Body of pancreas (tissue), 4 donors: ENCODE data around the gene OSBPL6.

Source experiments
- POLR2A ChIP-seq, 3 donors: fragments of 450-650 bp; IDR thresholded peaks; one replicate each; pipeline ENCODE4 v1.6.1; 2016; ENCODE audit warnings: antibody characterized with exemption in 3 of 3, mild to moderate bottlenecking in 2 of 3
- TF ChIP-seq, protein P1 (sequence below), 7 experiments: fragments of 450-650 bp in 4 of 7; fragments of 200-600 bp in 3 of 7; sonication (generic) in 3 of 7; IDR thresholded peaks; one replicate each; pipeline ENCODE4 v1.5.1; 2016 to 2019; ENCODE audit warnings: antibody characterized with exemption in 7 of 7

DNA sequence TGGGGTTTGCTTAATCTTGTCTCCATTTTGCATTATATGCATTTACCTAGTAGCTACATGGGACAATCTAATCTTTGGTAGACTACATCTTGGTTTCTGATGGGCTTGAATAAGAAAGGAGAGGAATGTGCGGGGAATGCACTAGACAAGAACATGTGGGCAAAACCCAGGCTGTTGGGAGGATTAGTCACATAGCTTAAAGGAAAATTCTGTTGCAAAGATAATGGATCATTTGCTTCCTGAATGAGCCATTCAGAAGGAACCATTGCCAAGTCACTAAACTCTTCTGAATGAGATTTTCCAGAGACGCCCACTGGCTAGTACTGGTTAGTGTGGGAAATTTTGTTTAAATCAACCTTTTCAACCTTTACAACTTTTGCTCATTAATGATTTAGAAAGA, 84.8 kb downstream of the OSBPL6 start:
- TF ChIP-seq, protein P1, sequence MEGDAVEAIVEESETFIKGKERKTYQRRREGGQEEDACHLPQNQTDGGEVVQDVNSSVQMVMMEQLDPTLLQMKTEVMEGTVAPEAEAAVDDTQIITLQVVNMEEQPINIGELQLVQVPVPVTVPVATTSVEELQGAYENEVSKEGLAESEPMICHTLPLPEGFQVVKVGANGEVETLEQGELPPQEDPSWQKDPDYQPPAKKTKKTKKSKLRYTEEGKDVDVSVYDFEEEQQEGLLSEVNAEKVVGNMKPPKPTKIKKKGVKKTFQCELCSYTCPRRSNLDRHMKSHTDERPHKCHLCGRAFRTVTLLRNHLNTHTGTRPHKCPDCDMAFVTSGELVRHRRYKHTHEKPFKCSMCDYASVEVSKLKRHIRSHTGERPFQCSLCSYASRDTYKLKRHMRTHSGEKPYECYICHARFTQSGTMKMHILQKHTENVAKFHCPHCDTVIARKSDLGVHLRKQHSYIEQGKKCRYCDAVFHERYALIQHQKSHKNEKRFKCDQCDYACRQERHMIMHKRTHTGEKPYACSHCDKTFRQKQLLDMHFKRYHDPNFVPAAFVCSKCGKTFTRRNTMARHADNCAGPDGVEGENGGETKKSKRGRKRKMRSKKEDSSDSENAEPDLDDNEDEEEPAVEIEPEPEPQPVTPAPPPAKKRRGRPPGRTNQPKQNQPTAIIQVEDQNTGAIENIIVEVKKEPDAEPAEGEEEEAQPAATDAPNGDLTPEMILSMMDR (IDR thresholded peaks at IDR 0.05), result no peak
- no peak for TF ChIP-seq POLR2A (IDR thresholded peaks at IDR 0.05)
